PC-3 (cell line): ENCODE measurements around the gene ADAMTS16. TPM values are rescaled to one million over a fixed set of nuclear protein-coding genes. Genes with fewer than 3 reads are reported as not detected.

Source experiments
- ATAC-seq: fragments of 200-7000 bp; cut with Tn5 transposase; 2 replicates; pipeline ENCODE4 v1.9.1; 2020; ENCODE audit warnings: mild to moderate bottlenecking, moderate library complexity
- BruUV-seq: library from RNA; stranded (reverse); fragments of 400-500 nt; replicated peaks from 2 replicates; lab custom pipeline; 2021; lab: Mats Ljungman, UMichigan
- CTCF ChIA-PET: fragments of 300-600 bp; sonication (Branson Sonifier 250); formaldehyde crosslinking; loops from one replicate; lab custom pipeline; 2022; ENCODE audit warnings: antibody characterized with exemption; lab: Charles Lee
- POLR2A ChIA-PET: fragments of 300-600 bp; sonication (Branson Sonifier 250); formaldehyde crosslinking; loops from one replicate; lab custom pipeline; 2022; ENCODE audit warnings: antibody characterized with exemption; ENCODE audit not compliant: unreplicated experiment; lab: Charles Lee
- DNase-seq: peaks from one replicate; pipeline ENCODE4 v3.0.0-alpha.2; 2015
- H2AFZ ChIP-seq: fragments of 300-600 bp; sonication (generic); 2 replicates; pipeline ENCODE4 v1.6.0; 2016; ENCODE audit warnings: antibody characterized with exemption, low read length
- H3F3A ChIP-seq: fragments of 300-600 bp; sonication (generic); one replicate; pipeline ENCODE4 v1.6.0; 2017; ENCODE audit warnings: antibody characterized with exemption, low read length, control low read depth, mild to moderate bottlenecking; ENCODE audit not compliant: unreplicated experiment
- H3K27ac ChIP-seq: fragments of 300-600 bp; sonication (generic); 2 replicates; pipeline ENCODE4 v1.5.1; 2016; ENCODE audit warnings: mild to moderate bottlenecking, low read length
- H3K27me3 ChIP-seq: fragments of 300-600 bp; sonication (generic); 2 replicates; pipeline ENCODE4 v1.6.1; 2016; ENCODE audit warnings: low read length, mixed read lengths
- H3K36me3 ChIP-seq: fragments of 300-600 bp; sonication (generic); 2 replicates; pipeline ENCODE4 v1.6.1; 2016; ENCODE audit warnings: low read depth, mixed run types, low read length, mixed read lengths
- H3K4me1 ChIP-seq: fragments of 300-600 bp; sonication (generic); 2 replicates; pipeline ENCODE4 v1.5.1; 2016; ENCODE audit warnings: low read length; ENCODE audit not compliant: insufficient read depth
- H3K4me2 ChIP-seq: fragments of 300-600 bp; sonication (generic); 2 replicates; pipeline ENCODE4 v1.6.0; 2016; ENCODE audit warnings: low read length
- H3K4me3 ChIP-seq: fragments of 300-600 bp; sonication (generic); 2 replicates; pipeline ENCODE4 v1.5.1; 2016; ENCODE audit warnings: mild to moderate bottlenecking, low read length, mixed read lengths
- H3K79me2 ChIP-seq: fragments of 300-600 bp; sonication (generic); 2 replicates; pipeline ENCODE4 v1.6.1; 2017; ENCODE audit warnings: low read length, mixed read lengths
- H3K9ac ChIP-seq: fragments of 300-600 bp; sonication (generic); 2 replicates; pipeline ENCODE4 v1.6.0; 2016; ENCODE audit warnings: mild to moderate bottlenecking, low read length
- H3K9me2 ChIP-seq: fragments of 300-600 bp; sonication (generic); replicated peaks from 2 replicates; pipeline ENCODE4 v1.6.1; 2016; ENCODE audit warnings: mixed run types, low read length, mixed read lengths
- H3K9me3 ChIP-seq: fragments of 300-600 bp; sonication (generic); 2 replicates; pipeline ENCODE4 v1.6.1; 2016; ENCODE audit warnings: low read length, mixed read lengths
- H4K20me1 ChIP-seq: fragments of 300-600 bp; sonication (generic); 2 replicates; pipeline ENCODE4 v1.6.1; 2016; ENCODE audit warnings: low read length, mixed read lengths
- EZH2 ChIP-seq: fragments of 300-600 bp; sonication (generic); IDR thresholded peaks from one replicate; pipeline ENCODE4 v1.6.1; 2017; ENCODE audit warnings: antibody characterized with exemption, mild to moderate bottlenecking, low read length; ENCODE audit not compliant: unreplicated experiment
- EZH2phosphoT487 ChIP-seq: fragments of 300-600 bp; sonication (generic); IDR thresholded peaks from 2 replicates; pipeline ENCODE4 v1.6.1; 2018; ENCODE audit warnings: mild to moderate bottlenecking, antibody characterized with exemption, low read length, borderline replicate concordance
- intact Hi-C: fragments of 100-400 bp; cut with micrococcal nuclease; formaldehyde crosslinking; loops from 2 replicates; pipeline ENCODE4 v1.9.0; 2023
- total RNA-seq: library from RNA; depleted of rRNA; stranded (reverse); fragments of >200 nt; gene quantifications from 2 replicates; pipeline ENCODE4 v1.2.3, GENCODE V29; 2014
- TF ChIP-seq, protein P1 (sequence below): fragments of 300-600 bp; sonication (generic); conservative IDR thresholded peaks from 2 replicates; pipeline ENCODE4 v1.5.1; 2017; ENCODE audit warnings: antibody characterized with exemption, low read depth, mild to moderate bottlenecking, low read length

Gene ADAMTS16
- total RNA-seq, 1 experiment from 2014 or later: 1.7 TPM

DNA sequence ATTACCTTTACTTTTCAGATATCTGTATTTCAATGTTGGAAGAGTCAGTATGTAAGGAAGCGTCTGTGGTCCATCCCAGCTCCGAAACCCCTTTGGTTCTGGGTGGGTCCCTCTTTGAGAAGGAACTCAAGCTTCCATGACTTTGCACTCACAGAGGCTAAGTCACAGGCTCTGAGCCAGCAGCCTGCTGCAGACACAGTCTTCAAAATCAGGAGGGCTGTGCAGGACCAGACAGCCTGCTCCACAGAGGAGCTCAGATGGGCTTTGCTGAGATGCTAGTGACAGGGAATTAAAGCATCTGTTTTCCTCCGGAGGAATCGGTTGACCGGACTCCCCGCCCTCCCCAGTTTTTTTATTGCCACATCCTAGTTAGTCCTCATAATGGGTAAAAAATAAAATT is 155.9 kb downstream of the ADAMTS16 start:
- Histone ChIP-seq H3K4me1 (peaks cover 4% of the 10 kb centered on the region), H3K9me3 (no peaks in the 10 kb centered on the region), H4K20me1 (no peaks in the 10 kb centered on the region), H2AFZ (no peak overlapping the region), H3K27ac (no peak overlapping the region), H3K27me3 (no peaks in the 10 kb centered on the region), H3K9me2 (no peaks in the 10 kb centered on the region), H3K36me3 (no peaks in the 10 kb centered on the region), H3K79me2 (no peaks in the 10 kb centered on the region), H3F3A (no peaks in the 10 kb centered on the region), H3K4me3 (no peak overlapping the region), H3K4me2 (no peak overlapping the region), H3K9ac (no peak overlapping the region)
- TF ChIP-seq EZH2phosphoT487 (no peak), EZH2 (no peak)
- TF ChIP-seq, protein P1, sequence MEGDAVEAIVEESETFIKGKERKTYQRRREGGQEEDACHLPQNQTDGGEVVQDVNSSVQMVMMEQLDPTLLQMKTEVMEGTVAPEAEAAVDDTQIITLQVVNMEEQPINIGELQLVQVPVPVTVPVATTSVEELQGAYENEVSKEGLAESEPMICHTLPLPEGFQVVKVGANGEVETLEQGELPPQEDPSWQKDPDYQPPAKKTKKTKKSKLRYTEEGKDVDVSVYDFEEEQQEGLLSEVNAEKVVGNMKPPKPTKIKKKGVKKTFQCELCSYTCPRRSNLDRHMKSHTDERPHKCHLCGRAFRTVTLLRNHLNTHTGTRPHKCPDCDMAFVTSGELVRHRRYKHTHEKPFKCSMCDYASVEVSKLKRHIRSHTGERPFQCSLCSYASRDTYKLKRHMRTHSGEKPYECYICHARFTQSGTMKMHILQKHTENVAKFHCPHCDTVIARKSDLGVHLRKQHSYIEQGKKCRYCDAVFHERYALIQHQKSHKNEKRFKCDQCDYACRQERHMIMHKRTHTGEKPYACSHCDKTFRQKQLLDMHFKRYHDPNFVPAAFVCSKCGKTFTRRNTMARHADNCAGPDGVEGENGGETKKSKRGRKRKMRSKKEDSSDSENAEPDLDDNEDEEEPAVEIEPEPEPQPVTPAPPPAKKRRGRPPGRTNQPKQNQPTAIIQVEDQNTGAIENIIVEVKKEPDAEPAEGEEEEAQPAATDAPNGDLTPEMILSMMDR: no peak
- intact Hi-C loops: no loop called here
- DNase-seq: no peak
- ChIA-PET CTCF (no interaction called here), POLR2A (no interaction called here)
- no TSS peak for BruUV-seq
- ATAC-seq: no peak

DNA sequence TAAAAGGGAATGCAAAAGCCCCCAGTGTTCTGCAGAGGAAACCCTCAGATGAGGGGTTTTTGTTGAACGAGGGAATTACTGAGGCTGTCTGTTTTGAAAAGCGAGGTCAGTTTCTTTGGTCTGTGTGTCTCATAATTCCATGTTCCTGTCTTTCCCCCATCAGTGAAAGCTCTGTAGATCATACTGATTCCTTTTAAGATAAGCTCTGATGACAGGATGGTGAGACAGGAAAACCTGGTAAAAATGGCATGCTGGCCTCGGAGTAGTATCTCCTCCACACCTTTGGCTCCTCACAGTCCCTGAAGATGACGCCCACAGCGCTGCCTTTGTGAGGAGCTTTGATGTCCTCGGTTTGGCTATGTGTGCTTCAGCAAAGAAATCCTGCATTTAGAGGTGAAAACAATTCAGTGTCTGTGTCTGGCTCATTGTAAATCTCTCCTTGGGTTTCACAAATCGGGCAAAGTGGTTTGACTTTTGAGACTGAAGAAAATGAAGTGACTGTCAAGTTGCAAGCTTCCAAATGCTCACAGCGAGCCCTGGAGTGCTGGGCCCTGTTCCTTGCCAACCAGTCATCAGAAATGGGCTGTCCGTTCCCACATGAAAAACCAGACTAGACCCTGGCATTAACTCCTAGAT is 157.4 kb downstream of the ADAMTS16 start:
- Histone ChIP-seq H3K4me1 (no peaks in the 10 kb centered on the region; the same call in 1 of the 2 replicates), H3K9me2 (no peaks in the 10 kb centered on the region), H3K4me2 (no peak overlapping the region), H3K9ac (no peak overlapping the region), H2AFZ (0 out of 2 replicates have a peak overlapping the region, but pooled peaks have one; percentile 37), H4K20me1 (no peaks in the 10 kb centered on the region), H3F3A (no peaks in the 10 kb centered on the region), H3K27me3 (no peaks in the 10 kb centered on the region), H3K4me3 (no peak overlapping the region), H3K79me2 (no peaks in the 10 kb centered on the region), H3K36me3 (no peaks in the 10 kb centered on the region), H3K9me3 (no peaks in the 10 kb centered on the region), H3K27ac (no peak overlapping the region)
- intact Hi-C loops: no loop called here
- no TSS peak for BruUV-seq
- DNase-seq: no peak
- CTCF ChIA-PET: interaction anchor here (0.6 kb wide), 1 partner anchor 965 kb away, joined by 4 read pairs; no protein-coding TSS in a partner anchor
- POLR2A ChIA-PET: no interaction called here
- no peak for ATAC-seq
- TF ChIP-seq, protein P1: no peak
- TF ChIP-seq EZH2phosphoT487 (no peak), EZH2 (no peak)

DNA sequence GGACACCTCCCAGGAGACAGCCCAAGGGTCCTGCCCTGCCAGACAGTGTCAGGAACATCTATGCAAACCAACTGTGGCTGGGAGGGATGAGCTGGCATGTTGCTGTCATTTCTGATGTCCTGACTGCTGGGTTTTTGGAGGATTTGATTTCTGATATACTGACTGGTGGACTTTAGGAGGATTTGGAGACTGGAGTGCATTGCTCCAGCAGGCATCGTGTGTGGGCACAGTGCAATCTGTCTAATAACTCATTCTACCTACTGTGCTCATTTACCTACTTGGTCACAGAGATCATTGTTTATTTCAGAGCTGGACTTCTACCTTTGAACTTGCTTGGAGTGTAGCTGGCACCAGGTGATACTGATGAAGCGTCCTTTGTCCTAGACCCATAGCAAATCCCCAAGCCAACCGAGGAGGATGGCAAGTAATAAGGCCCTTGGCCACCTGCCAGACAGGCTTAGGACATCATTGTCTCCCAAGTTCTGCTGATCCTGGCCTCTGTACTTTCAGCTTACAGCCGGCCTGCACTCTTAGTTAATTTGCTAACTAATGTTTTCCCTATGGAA is 158.0 kb downstream of the ADAMTS16 start:
- ATAC-seq (no peak), DNase-seq (no peak)
- Histone ChIP-seq H3K9me3 (no peaks in the 10 kb centered on the region), H2AFZ (no peak overlapping the region), H3K36me3 (no peaks in the 10 kb centered on the region), H3K4me3 (no peak overlapping the region), H3K4me1 (no peaks in the 10 kb centered on the region; the same call in 1 of the 2 replicates), H3F3A (no peaks in the 10 kb centered on the region), H3K27ac (no peak overlapping the region), H3K79me2 (no peaks in the 10 kb centered on the region), H4K20me1 (no peaks in the 10 kb centered on the region), H3K9ac (no peak overlapping the region), H3K9me2 (no peaks in the 10 kb centered on the region), H3K27me3 (no peaks in the 10 kb centered on the region), H3K4me2 (no peak overlapping the region)
- BruUV-seq: no TSS peak
- intact Hi-C loops: no loop called here
- ChIA-PET POLR2A (no interaction called here), CTCF (interaction anchor here (0.6 kb wide), 1 partner anchor 966 kb away, joined by 4 read pairs; no protein-coding TSS in a partner anchor)
- no peak for TF ChIP-seq EZH2phosphoT487
- TF ChIP-seq EZH2: no peak
